Breast epithelium (tissue), 3 donors: ENCODE measurements around the gene ATG7.

Experiments used
- POLR2AphosphoS5 ChIP-seq, 3 donors: sonication (generic); formaldehyde crosslinking; IDR thresholded peaks; one replicate each; pipeline ENCODE4 v1.6.1; 2017; ENCODE audit warnings: antibody characterized with exemption in 3 of 3
- TF ChIP-seq, protein P1 (sequence below), 3 donors: fragments of 450-650 bp; IDR thresholded peaks; one replicate each; pipeline ENCODE4 v1.5.1; 2016 to 2017; ENCODE audit warnings: antibody characterized with exemption in 3 of 3, mild to moderate bottlenecking in 3 of 3, moderate library complexity in 3 of 3

DNA sequence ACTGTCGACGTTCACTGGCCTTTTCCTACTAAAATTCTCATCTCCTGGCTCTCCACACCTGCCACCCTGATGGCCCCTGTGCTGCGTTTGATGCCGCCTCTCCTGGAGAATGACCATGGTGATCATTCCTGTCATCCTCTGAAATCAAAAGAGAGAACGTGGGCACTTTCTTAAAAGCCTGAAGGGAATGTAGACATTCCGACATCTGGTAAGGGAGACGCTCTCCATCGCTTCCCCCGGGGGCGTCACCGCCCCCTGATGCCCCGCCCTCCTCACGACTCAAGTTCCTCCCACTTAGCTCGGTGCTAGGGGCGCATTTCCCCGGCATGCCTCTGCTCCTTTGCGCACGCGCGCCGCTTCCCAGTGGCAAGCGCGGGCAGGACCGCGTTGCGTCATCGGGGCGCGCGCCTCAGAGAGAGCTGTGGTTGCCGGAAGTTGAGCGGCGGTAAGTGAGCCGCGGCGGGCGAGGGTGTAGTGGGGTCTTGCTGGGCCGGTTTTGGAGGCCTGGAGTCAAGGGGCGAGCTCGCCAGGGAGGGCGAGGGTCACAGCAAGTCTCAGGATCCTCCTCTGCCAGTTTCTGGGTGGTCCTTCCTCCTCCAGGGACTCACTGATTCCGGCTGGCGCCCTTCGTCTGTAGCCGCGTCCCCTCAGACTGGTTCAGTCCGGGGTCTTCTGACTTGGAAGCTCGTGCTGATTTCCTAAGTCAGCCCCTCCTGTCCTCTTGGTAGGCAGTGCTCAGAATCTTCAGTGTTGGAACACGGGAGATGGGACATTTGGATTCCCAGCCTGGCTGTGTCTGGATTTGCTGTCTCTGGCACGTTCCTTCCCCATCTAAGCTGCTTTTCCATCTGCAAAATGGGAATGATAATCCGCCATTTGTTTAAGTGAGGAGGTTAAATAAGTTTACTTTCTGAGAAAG lies at the start of gene ATG7:
- TF ChIP-seq, protein P1, sequence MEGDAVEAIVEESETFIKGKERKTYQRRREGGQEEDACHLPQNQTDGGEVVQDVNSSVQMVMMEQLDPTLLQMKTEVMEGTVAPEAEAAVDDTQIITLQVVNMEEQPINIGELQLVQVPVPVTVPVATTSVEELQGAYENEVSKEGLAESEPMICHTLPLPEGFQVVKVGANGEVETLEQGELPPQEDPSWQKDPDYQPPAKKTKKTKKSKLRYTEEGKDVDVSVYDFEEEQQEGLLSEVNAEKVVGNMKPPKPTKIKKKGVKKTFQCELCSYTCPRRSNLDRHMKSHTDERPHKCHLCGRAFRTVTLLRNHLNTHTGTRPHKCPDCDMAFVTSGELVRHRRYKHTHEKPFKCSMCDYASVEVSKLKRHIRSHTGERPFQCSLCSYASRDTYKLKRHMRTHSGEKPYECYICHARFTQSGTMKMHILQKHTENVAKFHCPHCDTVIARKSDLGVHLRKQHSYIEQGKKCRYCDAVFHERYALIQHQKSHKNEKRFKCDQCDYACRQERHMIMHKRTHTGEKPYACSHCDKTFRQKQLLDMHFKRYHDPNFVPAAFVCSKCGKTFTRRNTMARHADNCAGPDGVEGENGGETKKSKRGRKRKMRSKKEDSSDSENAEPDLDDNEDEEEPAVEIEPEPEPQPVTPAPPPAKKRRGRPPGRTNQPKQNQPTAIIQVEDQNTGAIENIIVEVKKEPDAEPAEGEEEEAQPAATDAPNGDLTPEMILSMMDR (IDR thresholded peaks at IDR 0.05), result no peak
- TF ChIP-seq POLR2AphosphoS5 (IDR thresholded peaks at IDR 0.05), result peak; percentile 92 to 96 (median 95)
